Cardiac muscle cell (in vitro differentiated cells and primary cell): Measurements from ENCODE around the gene SULF2. TPM values are rescaled to one million over a fixed set of nuclear protein-coding genes. Genes with fewer than 3 reads are reported as not detected.

Experiments used
- DNase-seq, 2 donors: peaks; one replicate each; pipeline versions ENCODE4 v3.0.0 to v3.0.0-alpha.2; 2010 to 2017; ENCODE audit warnings: low read depth in 1 of 2, low spot score in 1 of 2
- H3K27ac ChIP-seq: fragments of 200-600 bp; sonication (generic); 2 replicates; pipeline ENCODE4 v1.5.1; 2016
- H3K27me3 ChIP-seq: fragments of 200-600 bp; sonication (generic); 2 replicates; pipeline ENCODE4 v1.6.0; 2016; ENCODE audit warnings: control low read depth
- H3K36me3 ChIP-seq: fragments of 200-600 bp; sonication (generic); 2 replicates; pipeline ENCODE4 v1.5.1; 2016; ENCODE audit warnings: control low read depth
- H3K4me1 ChIP-seq: fragments of 200-600 bp; sonication (generic); 2 replicates; pipeline ENCODE4 v1.8.1; 2017; ENCODE audit warnings: low read depth, mild to moderate bottlenecking, mixed run types
- H3K4me3 ChIP-seq: fragments of 200-600 bp; sonication (generic); 2 replicates; pipeline ENCODE4 v1.5.1; 2016; ENCODE audit warnings: mild to moderate bottlenecking
- H3K9me3 ChIP-seq: fragments of 200-600 bp; sonication (generic); 2 replicates; pipeline ENCODE4 v1.5.1; 2017; ENCODE audit warnings: low read depth, mild to moderate bottlenecking, control low read depth
- CTCF ChIP-seq: IDR thresholded peaks from 2 replicates; pipeline ENCODE4 v1.5.1; 2012; ENCODE audit warnings: low read depth, mild to moderate bottlenecking, low read length
- polyA plus RNA-seq: library from polyadenylated mRNA; unstranded; fragments of >200 nt; fragmentation: Nextera tagmentation; extraction: Ambion mirVana; gene quantifications from 2 replicates; pipeline ENCODE4 v1.2.1, GENCODE V29; 2016
- total RNA-seq: library from RNA; depleted of rRNA; stranded (reverse); fragments of >200 nt; gene quantifications from 2 replicates; pipeline ENCODE4 v1.2.3, GENCODE V29; 2016

Gene SULF2
- total and polyA plus RNA-seq, 2 experiments from 2014 or later, result 4.2 to 9.6 TPM

GRCh38 chr20:47656318-47656717, 129.0 kb downstream of the SULF2 start:
- peaks cover 5% of the 10 kb centered on the region for H3K4me1 ChIP-seq

GRCh38 chr20:47655635-47656034, 129.6 kb downstream of the SULF2 start:
- Histone ChIP-seq H3K27me3 (no peaks in the 10 kb centered on the region), H3K4me3 (no peak overlapping the region), H3K27ac (no peak overlapping the region), H3K9me3 (no peaks in the 10 kb centered on the region), H3K4me1 (peaks cover 5% of the 10 kb centered on the region), H3K36me3 (peaks cover 37% of the 10 kb centered on the region)
- no peak for TF ChIP-seq CTCF
- no peak for DNase-seq

More at GRCh38 chr20:47656318-47656717, 129.0 kb downstream of the SULF2 start:
- TF ChIP-seq CTCF, result no peak
- peaks cover 35% of the 10 kb centered on the region for H3K36me3 ChIP-seq
- no peaks in the 10 kb centered on the region for H3K9me3 ChIP-seq
- no peak for DNase-seq
- H3K27me3 ChIP-seq, result no peaks in the 10 kb centered on the region
- no peak overlapping the region for H3K27ac ChIP-seq
- H3K4me3 ChIP-seq, result no peak overlapping the region

GRCh38 chr20:47654370-47654769, 130.9 kb downstream of the SULF2 start:
- Histone ChIP-seq H3K9me3 (no peaks in the 10 kb centered on the region), H3K4me1 (no peaks in the 10 kb centered on the region), H3K4me3 (no peak overlapping the region), H3K27me3 (no peaks in the 10 kb centered on the region), H3K27ac (no peak overlapping the region), H3K36me3 (peaks cover 38% of the 10 kb centered on the region)
- DNase-seq, result no peak
- TF ChIP-seq CTCF, result no peak

- no peak for DNase-seq
- H3K4me1 ChIP-seq, result no peaks in the 10 kb centered on the region
- no peak for TF ChIP-seq CTCF
- peaks cover 42% of the 10 kb centered on the region for H3K36me3 ChIP-seq
- H3K4me3 ChIP-seq, result no peak overlapping the region
- no peaks in the 10 kb centered on the region for H3K27me3 ChIP-seq
- no peaks in the 10 kb centered on the region for H3K9me3 ChIP-seq
- no peak overlapping the region for H3K27ac ChIP-seq
Observed at GRCh38 chr20:47653869-47654268, 131.4 kb downstream of the SULF2 start.

- H3K36me3 ChIP-seq, result peaks cover 48% of the 10 kb centered on the region
- no peaks in the 10 kb centered on the region for H3K27me3 ChIP-seq
- H3K4me1 ChIP-seq, result no peaks in the 10 kb centered on the region
- H3K4me3 ChIP-seq, result no peak overlapping the region
- no peaks in the 10 kb centered on the region for H3K9me3 ChIP-seq
- no peak overlapping the region for H3K27ac ChIP-seq
- no peak for DNase-seq
- TF ChIP-seq CTCF, result no peak
Observed at GRCh38 chr20:47652794-47653193, 132.5 kb downstream of the SULF2 start.

GRCh38 chr20:47652301-47652700, 133.0 kb downstream of the SULF2 start:
- H3K36me3 ChIP-seq, result peaks cover 48% of the 10 kb centered on the region
- H3K27ac ChIP-seq, result no peak overlapping the region
- no peak for TF ChIP-seq CTCF
- H3K4me1 ChIP-seq, result no peaks in the 10 kb centered on the region
- no peak for DNase-seq
- no peak overlapping the region for H3K4me3 ChIP-seq
- no peaks in the 10 kb centered on the region for H3K9me3 ChIP-seq
- H3K27me3 ChIP-seq, result no peaks in the 10 kb centered on the region
